ENCODE results near the gene RNF126.
"Not testable (repeated sequence)": the region's sequence is repeated elsewhere in the genome, so short reads cannot be mapped to it uniquely, and the experiment has no call there.

RNF126 gene
- 101 reads per million, percentile 83 among the genes with 10 or more reads in this experiment for total RNA-seq

GRCh38 chr19:662962-663681 is at the start of gene RNF126:
Gene RNF126, minus strand, starts transcription at chr19:663214. Its CDS starts 93 bp downstream, at chr19:663121.
- DNase-seq: peak; percentile 87

- no peak for DNase-seq
These were observed 48.2 kb upstream of the RNF126 start for GRCh38 chr19:711254-711653.

GRCh38 chr19:710767-711166 is 47.8 kb upstream of the RNF126 start:
- no peak for DNase-seq

- no peak for DNase-seq
These were observed 47.1 kb upstream of the RNF126 start for GRCh38 chr19:709965-710571.

- DNase-seq: no peak
These were observed 46.4 kb upstream of the RNF126 start for GRCh38 chr19:709196-709964.

- DNase-seq: no peak
These were observed 45.4 kb upstream of the RNF126 start, which contains the start of gene PALM for GRCh38 chr19:708154-709143. Gene PALM, plus strand, starts transcription at chr19:708935. Its CDS starts 212 bp downstream, at chr19:709147.

GRCh38 chr19:704447-704741 is 41.4 kb upstream of the RNF126 start:
- DNase-seq: no peak

- peak; percentile 56 for DNase-seq
These were observed 40.8 kb upstream of the RNF126 start for GRCh38 chr19:703651-704446.

GRCh38 chr19:703329-703650 is 40.3 kb upstream of the RNF126 start:
- DNase-seq: no peak

GRCh38 chr19:702847-703246 is 39.8 kb upstream of the RNF126 start:
- not testable (repeated sequence) for DNase-seq

- DNase-seq: not testable (repeated sequence)
These were observed 36.9 kb upstream of the RNF126 start for GRCh38 chr19:699885-700284.

GRCh38 chr19:698529-698928 is 35.5 kb upstream of the RNF126 start:
- DNase-seq: not testable (repeated sequence)

GRCh38 chr19:695352-695949 is 32.4 kb upstream of the RNF126 start, which contains the start of gene PRSS57:
Gene PRSS57, minus strand, starts transcription at chr19:695452. Its CDS starts 22 bp downstream, at chr19:695430.
- no peak for DNase-seq

GRCh38 chr19:694481-695351 is 31.7 kb upstream of the RNF126 start:
- no peak for DNase-seq

- no peak for DNase-seq
These were observed 27.2 kb upstream of the RNF126 start for GRCh38 chr19:690203-690602.

- no peak for DNase-seq
These were observed 26.0 kb upstream of the RNF126 start for GRCh38 chr19:688992-689391.

GRCh38 chr19:688214-688613 is 25.2 kb upstream of the RNF126 start:
- no peak for DNase-seq

- no peak for DNase-seq
These were observed 24.7 kb upstream of the RNF126 start for GRCh38 chr19:687569-688166.

GRCh38 chr19:686589-687297 is 23.7 kb upstream of the RNF126 start:
- DNase-seq: no peak

Data from effector CD4-positive, alpha-beta T cell (primary cell).